Measurements from ENCODE around the gene C14orf180.

Gene C14orf180

GRCh38 chr14:104561632-104562495 lies 17.7 kb upstream of the C14orf180 start:
- no peak for DNase-seq (ENCODE audit: low read depth)

GRCh38 chr14:104562606-104563005 lies 17.0 kb upstream of the C14orf180 start:
- DNase-seq (ENCODE audit: low read depth), result no peak

- DNase-seq (ENCODE audit: low read depth), result no peak
These were observed 16.3 kb upstream of the C14orf180 start for GRCh38 chr14:104563191-104563741.

GRCh38 chr14:104563742-104564615 lies 15.6 kb upstream of the C14orf180 start:
- no peak for DNase-seq (ENCODE audit: low read depth)

GRCh38 chr14:104564744-104565679 lies 14.6 kb upstream of the C14orf180 start:
- DNase-seq (ENCODE audit: low read depth), result no peak

GRCh38 chr14:104567141-104567956 lies 12.2 kb upstream of the C14orf180 start:
- DNase-seq (ENCODE audit: low read depth), result no peak

GRCh38 chr14:104567957-104568225 lies 11.7 kb upstream of the C14orf180 start:
- no peak for DNase-seq (ENCODE audit: low read depth)

- no peak for DNase-seq (ENCODE audit: low read depth)
These were observed 10.9 kb upstream of the C14orf180 start for GRCh38 chr14:104568620-104569019.

GRCh38 chr14:104569435-104569834 lies 10.1 kb upstream of the C14orf180 start:
- no peak for DNase-seq (ENCODE audit: low read depth)

GRCh38 chr14:104571246-104571645 lies 8.3 kb upstream of the C14orf180 start:
- no peak for DNase-seq (ENCODE audit: low read depth)

- no peak for DNase-seq (ENCODE audit: low read depth)
These were observed 7.4 kb upstream of the C14orf180 start for GRCh38 chr14:104572024-104572626.

GRCh38 chr14:104572668-104573067 lies 6.9 kb upstream of the C14orf180 start:
- DNase-seq (ENCODE audit: low read depth), result no peak

- DNase-seq (ENCODE audit: low read depth), result no peak
These were observed 5.6 kb upstream of the C14orf180 start for GRCh38 chr14:104573930-104574329.

- no peak for DNase-seq (ENCODE audit: low read depth)
These were observed 5.0 kb upstream of the C14orf180 start for GRCh38 chr14:104574536-104574935.

- DNase-seq (ENCODE audit: low read depth), result no peak
These were observed 4.5 kb upstream of the C14orf180 start for GRCh38 chr14:104574978-104575583.

- DNase-seq (ENCODE audit: low read depth), result no peak
These were observed 3.2 kb upstream of the C14orf180 start for GRCh38 chr14:104576232-104576969.

- DNase-seq (ENCODE audit: low read depth), result no peak
These were observed 2.6 kb upstream of the C14orf180 start for GRCh38 chr14:104576970-104577332.

GRCh38 chr14:104577426-104577825 lies 2.1 kb upstream of the C14orf180 start:
- no peak for DNase-seq (ENCODE audit: low read depth)

GRCh38 chr14:104577847-104578301 lies 1.7 kb upstream of the C14orf180 start:
- DNase-seq (ENCODE audit: low read depth), result no peak

All from GM04503 (cell line).